ENCODE results near the gene SCARF1. TPM values are rescaled to one million over a fixed set of nuclear protein-coding genes. Genes with fewer than 3 reads are reported as not detected.
"Not testable (repeated sequence)": the region's sequence is repeated elsewhere in the genome, so short reads cannot be mapped to it uniquely, and the experiment has no call there.

Gene SCARF1
- total RNA-seq, 2 donors from 2014 or later = 8.6 to 14.8 TPM

DNA sequence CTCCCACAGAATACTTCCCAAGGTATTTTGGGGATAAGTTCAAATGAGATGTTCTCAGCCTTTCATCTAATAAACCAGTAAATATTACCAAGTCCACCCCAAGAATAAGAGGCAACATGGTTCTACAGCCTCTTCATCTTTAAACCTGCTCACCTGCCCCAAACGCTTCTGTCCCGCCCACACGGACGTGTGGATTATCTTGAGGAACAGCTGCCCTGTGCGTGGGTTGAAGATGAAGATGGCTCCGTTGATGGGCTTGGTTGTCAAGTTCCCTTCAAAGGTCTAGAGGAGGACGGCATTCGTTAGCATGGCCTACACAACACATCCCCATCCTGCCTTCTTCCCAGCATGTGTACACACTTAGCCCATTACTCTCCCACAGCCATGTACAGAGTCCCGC is 12.6 kb upstream of the SCARF1 start:
- no peaks in the 10 kb centered on the region for H3K4me1 ChIP-seq
- no peak overlapping the region for H3K27ac ChIP-seq
- TF ChIP-seq, protein P1, sequence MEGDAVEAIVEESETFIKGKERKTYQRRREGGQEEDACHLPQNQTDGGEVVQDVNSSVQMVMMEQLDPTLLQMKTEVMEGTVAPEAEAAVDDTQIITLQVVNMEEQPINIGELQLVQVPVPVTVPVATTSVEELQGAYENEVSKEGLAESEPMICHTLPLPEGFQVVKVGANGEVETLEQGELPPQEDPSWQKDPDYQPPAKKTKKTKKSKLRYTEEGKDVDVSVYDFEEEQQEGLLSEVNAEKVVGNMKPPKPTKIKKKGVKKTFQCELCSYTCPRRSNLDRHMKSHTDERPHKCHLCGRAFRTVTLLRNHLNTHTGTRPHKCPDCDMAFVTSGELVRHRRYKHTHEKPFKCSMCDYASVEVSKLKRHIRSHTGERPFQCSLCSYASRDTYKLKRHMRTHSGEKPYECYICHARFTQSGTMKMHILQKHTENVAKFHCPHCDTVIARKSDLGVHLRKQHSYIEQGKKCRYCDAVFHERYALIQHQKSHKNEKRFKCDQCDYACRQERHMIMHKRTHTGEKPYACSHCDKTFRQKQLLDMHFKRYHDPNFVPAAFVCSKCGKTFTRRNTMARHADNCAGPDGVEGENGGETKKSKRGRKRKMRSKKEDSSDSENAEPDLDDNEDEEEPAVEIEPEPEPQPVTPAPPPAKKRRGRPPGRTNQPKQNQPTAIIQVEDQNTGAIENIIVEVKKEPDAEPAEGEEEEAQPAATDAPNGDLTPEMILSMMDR (IDR thresholded peaks at IDR 0.05) = no peak
- no peaks in the 10 kb centered on the region for H3K9me3 ChIP-seq
- H3K4me3 ChIP-seq = no peak overlapping the region
- no peak for DNase-seq (ENCODE audit: low spot score)
- H3K27me3 ChIP-seq = no peaks in the 10 kb centered on the region
- H3K36me3 ChIP-seq = peaks cover 100% of the 10 kb centered on the region

DNA sequence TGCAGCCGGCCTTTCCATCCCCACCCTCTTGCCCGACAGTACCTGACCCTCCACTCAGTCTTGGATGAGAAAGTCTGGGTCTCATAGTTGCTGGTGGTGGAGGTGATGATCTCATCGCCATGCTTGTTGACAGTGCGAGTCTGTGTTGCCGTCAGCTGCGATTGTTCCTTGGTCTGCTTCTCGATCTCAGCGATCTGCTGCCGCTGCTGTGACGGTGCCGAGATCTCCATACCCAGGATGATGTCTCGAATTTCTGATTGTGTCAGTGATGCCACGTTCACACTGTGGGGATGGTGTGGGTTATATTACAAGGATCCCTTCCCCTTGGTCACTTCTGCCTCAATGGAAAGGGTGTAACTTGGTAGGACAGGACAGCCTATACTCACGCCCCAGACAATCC is 8.2 kb upstream of the SCARF1 start:
- TF ChIP-seq, protein P1 (IDR thresholded peaks at IDR 0.05) = no peak
- no peak overlapping the region for H3K4me3 ChIP-seq
- H3K36me3 ChIP-seq = peaks cover 85% of the 10 kb centered on the region
- DNase-seq (ENCODE audit: low spot score) = no peak
- no peak overlapping the region for H3K27ac ChIP-seq
- no peaks in the 10 kb centered on the region for H3K9me3 ChIP-seq
- H3K27me3 ChIP-seq = no peaks in the 10 kb centered on the region
- peaks cover 0 to 13% of the 10 kb centered on the region in 2 donors for H3K4me1 ChIP-seq

DNA sequence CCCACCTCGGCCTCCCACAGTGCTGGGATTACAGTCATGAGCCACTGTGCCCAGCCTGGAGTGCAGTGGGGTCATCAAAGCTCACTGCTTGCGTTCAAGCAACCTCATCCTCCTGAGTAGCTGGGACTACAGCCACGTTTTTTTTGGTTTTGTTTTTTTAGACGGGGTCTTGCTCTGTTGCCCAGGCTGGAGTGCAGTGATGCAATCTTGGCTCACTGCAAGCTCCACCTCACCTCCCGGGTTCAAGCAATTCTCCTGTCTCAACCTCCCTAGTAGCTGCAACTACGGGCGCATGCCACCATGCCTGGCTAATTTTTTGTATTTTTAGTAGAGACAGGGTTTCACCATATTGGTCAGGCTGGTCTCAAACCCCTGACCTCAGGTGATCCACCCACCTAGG is 7.3 kb upstream of the SCARF1 start:
- Histone ChIP-seq H3K4me1 (peaks cover 0 to 21% of the 10 kb centered on the region in 2 donors), H3K36me3 (peaks cover 76% of the 10 kb centered on the region)
- H3K27me3 ChIP-seq; H3K27ac ChIP-seq; H3K4me3 ChIP-seq; H3K9me3 ChIP-seq; DNase-seq (ENCODE audit: low spot score): not testable (repeated sequence)

DNA sequence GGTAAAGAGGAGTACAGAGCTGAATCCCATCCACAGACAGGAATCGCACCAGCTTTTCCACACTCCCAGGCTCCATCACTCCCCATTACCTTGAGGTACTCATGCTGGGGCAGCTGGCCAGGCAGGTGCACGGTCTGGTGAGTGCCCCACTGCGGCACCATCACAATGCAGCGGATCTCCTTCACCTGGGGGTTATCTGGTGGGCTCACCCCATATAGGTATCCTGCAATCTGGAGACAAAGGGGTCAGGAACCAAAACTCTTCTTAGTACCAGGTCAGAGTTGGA is 6.0 kb upstream of the SCARF1 start:
- Histone ChIP-seq H3K36me3 (peaks cover 71% of the 10 kb centered on the region), H3K27me3 (no peaks in the 10 kb centered on the region), H3K4me3 (no peak overlapping the region), H3K27ac (no peak overlapping the region), H3K4me1 (peaks cover 0 to 34% of the 10 kb centered on the region in 2 donors), H3K9me3 (no peaks in the 10 kb centered on the region)
- DNase-seq (ENCODE audit: low spot score) = no peak
- TF ChIP-seq, protein P1 (IDR thresholded peaks at IDR 0.05) = no peak

DNA sequence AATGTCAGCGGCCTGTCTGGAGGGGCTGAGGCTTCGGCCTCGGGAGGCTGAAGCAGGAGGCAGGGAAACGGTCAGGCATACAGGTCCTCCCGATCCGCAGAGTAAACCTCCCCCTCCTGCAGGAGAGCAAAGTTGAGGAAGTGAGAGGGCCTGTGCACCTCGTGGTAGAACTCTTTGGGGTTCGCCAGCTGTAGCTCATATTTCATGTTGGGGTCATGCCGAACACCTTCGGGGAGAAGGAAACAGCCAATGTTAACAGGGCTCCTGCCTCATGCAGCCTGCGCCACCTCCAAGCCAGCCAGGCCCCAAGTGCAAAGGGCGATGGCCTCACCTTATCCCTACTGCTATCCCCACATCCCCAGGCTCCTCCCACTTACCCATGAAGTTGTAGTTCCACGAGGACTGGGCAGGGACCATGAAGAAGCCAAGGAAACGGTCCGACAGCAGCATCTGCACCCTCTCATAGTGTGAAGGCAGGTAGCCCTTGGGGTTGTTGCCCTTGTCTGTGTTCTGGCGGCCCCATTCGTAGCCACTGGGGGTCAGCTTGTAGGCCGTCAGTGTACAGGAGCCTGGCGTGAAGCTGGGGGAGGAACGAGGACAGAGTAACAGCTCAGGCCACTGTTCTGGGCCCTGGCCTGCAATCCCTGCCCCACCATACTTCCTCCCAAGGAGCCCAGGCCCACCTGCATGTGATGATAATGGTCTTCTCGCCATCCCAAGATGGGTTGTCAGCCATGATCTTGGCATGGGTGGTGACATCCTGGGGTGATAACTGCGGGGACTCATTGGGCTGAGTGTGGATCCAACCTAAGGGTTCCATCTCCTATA is 5.4 kb upstream of the SCARF1 start:
- Histone ChIP-seq H3K9me3 (no peaks in the 10 kb centered on the region), H3K4me3 (no peak overlapping the region), H3K27me3 (no peaks in the 10 kb centered on the region), H3K4me1 (peaks cover 0 to 39% of the 10 kb centered on the region in 2 donors), H3K36me3 (peaks cover 68% of the 10 kb centered on the region), H3K27ac (peak overlapping the region; percentile 96 to 99)
- DNase-seq (ENCODE audit: low spot score) = no peak
- TF ChIP-seq, protein P1 (IDR thresholded peaks at IDR 0.05) = no peak

DNA sequence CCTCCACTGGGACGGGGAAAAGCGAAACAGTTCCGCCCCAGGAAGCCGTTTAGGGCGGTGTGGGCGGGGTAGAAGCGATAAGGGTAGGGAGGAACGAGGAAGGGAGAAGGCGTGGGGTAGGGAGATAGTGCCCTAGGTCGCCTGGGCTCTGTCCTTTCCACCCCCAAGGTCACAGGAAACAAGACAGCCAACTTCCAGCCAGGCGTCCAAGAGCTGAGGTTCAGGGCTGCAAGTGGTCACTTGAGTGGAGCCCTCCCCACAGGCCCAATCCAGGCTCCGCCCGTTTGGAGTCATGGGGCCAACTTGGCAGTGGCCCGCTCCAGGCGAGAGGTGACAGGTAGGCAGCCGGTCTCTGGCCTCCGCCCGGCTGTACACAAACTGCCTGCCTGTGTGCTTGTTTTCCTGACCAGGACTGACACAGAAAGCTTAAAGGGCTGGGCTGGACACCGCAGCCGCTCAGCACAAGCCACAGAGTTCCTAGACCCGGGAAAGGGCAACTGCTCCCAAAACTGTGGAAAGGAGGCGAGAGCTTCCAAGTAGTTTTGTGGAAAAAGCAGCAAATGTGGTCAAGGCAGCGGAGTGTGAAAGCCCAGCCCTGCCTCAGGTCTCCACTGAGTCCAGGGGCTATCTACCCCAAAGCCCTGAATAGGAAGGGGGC is 4.4 kb upstream of the SCARF1 start, which contains the start of gene RILP:
RILP (minus strand) TSS at position 23 of the 658 bp plus-strand sequence. CDS start 62 bp downstream, outside the sequence.
- Histone ChIP-seq H3K4me1 (peaks cover 0 to 47% of the 10 kb centered on the region in 2 donors), H3K9me3 (no peaks in the 10 kb centered on the region), H3K27me3 (no peaks in the 10 kb centered on the region), H3K27ac (peak within 1 kb of the TSS; percentile 96 to 99), H3K4me3 (peak within 1 kb of the TSS; percentile 71 to 74), H3K36me3 (peaks cover 59% of the 10 kb centered on the region)
- peak; percentile 91 for DNase-seq (ENCODE audit: low spot score)
- TF ChIP-seq, protein P1 (IDR thresholded peaks at IDR 0.05) = no peak

Measured in right atrium auricular region (tissue), 2 donors.